KOPT-K1 (cell line): ENCODE measurements around the gene PLEKHG5.
A peak's percentile ranks its signal among the peaks of the same experiment; 100 is the strongest.

Experiments used
- H3K27ac ChIP-seq: fragments of 200-600 bp; sonication (generic); 2 replicates; pipeline ENCODE4 v1.5.1; 2016; ENCODE audit warnings: antibody characterized with exemption, mild to moderate bottlenecking, low read depth, low read length; ENCODE audit not compliant: poor library complexity, severe bottlenecking
- H3K36me3 ChIP-seq: fragments of 200-600 bp; sonication (generic); 2 replicates; pipeline ENCODE4 v1.5.1; 2017; ENCODE audit warnings: antibody characterized with exemption, mild to moderate bottlenecking, low read length, moderate library complexity; ENCODE audit not compliant: insufficient read depth
- H3K9me3 ChIP-seq: fragments of 200-600 bp; sonication (generic); 2 replicates; pipeline ENCODE4 v1.5.1; 2017; ENCODE audit warnings: antibody characterized with exemption, low read length, mild to moderate bottlenecking; ENCODE audit not compliant: insufficient read depth, poor library complexity, severe bottlenecking

The PLEKHG5 gene

DNA sequence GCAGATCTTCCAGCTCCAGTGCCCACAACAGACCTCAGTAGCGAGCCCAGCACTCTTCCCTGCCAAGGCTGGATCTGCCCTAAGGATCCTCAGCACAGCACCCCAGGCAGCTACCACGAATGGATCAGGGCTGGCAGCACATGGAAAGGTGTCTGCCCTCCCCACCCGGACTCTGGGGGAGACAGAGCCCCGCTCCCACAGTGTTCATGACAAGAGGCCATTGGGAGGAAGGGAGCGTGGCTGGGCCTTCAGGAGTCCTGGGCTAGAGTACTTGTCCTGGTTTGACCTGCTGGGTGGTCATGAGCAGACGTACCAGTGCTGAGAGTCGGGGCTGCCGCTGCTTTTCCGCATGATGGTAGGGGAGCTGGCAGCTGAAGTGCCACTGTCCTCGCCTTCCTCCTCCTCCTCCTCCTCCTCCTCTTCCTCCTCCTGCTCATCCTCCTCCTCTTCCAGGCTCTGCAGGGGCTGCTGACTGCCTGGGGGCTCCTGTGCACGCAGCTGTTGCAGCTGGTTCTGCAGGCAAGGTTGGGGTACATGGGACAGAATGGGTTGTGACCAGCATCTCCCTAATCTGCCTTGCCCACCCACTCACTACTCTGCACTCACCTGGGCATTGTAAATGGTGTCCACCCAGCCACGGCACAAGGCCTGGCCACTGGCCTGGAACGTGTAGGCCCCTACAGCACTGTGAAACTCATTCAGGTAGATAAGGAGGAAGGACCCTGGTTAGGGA, 22.6 kb downstream of the PLEKHG5 start:
- Histone ChIP-seq H3K36me3 (no peaks in the 10 kb centered on the region), H3K27ac (no peak overlapping the region), H3K9me3 (no peaks in the 10 kb centered on the region)

DNA sequence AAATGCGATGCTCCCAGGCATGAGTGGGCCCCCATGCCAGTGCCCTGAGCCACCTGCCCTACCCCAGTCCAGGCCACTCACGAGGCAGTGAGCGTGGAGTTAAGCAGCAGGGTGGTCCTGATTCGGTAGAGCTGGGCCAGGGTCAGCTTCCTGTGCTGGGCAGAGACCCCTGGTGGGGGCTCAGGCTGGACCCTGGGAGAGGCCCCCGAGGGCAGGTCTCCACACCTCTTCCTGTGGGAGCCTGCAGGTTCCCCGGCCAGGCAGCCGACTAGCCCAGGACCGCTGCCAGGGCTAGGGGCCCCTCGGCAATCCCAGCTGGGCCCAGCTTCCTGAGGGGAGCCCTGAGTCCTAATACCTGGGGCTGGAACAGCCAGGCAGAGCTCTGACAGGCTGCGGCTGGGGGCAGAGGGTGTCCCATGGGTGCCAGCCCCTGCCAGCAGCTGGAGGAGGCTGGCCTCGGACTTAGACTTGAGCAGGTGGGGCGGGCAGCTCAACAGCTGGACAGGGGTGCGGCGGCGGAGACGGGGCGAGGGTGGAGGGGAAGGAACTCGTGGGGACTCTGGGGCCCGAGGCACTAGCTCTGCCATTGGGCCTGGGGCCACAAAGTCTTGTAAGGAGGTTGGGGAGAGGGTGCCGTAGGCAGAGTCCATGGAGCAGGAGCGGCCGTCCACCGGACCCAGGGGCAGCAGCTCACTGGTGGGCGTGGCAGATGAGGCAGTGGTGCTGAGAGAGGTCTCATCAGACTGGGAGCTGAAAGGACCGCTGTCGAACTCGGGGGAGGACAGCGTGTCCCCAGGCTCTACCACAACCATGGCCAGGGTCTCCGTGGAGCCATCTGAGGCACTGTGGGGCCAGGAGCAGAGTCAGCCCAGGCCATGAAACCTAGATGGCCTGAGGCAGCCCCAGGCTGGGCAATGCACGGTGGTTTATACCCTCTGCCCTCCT, 23.5 kb downstream of the PLEKHG5 start:
- Histone ChIP-seq H3K36me3 (no peaks in the 10 kb centered on the region; the same call in 1 of the 2 replicates), H3K27ac (no peak overlapping the region), H3K9me3 (no peaks in the 10 kb centered on the region)

GRCh38 chr1:6467224-6467623, 24.2 kb downstream of the PLEKHG5 start:
- H3K36me3 ChIP-seq, result no peaks in the 10 kb centered on the region; the same call in 1 of the 2 replicates
- no peak overlapping the region for H3K27ac ChIP-seq
- no peaks in the 10 kb centered on the region for H3K9me3 ChIP-seq

- H3K9me3 ChIP-seq, result no peaks in the 10 kb centered on the region
- H3K27ac ChIP-seq, result no peak overlapping the region
- no peaks in the 10 kb centered on the region; the same call in 1 of the 2 replicates for H3K36me3 ChIP-seq
Measured at GRCh38 chr1:6466751-6467150, 24.7 kb downstream of the PLEKHG5 start.

- Histone ChIP-seq H3K36me3 (no peaks in the 10 kb centered on the region; the same call in 1 of the 2 replicates), H3K9me3 (no peaks in the 10 kb centered on the region), H3K27ac (peak within 1 kb of the TSS; percentile 43)
Measured at GRCh38 chr1:6466023-6466422, 25.4 kb downstream of the PLEKHG5 start, which contains the start of gene TNFRSF25. TSS of gene TNFRSF25 (minus strand) at chr1:6466173. CDS start at chr1:6466107, 66 bp downstream.

DNA sequence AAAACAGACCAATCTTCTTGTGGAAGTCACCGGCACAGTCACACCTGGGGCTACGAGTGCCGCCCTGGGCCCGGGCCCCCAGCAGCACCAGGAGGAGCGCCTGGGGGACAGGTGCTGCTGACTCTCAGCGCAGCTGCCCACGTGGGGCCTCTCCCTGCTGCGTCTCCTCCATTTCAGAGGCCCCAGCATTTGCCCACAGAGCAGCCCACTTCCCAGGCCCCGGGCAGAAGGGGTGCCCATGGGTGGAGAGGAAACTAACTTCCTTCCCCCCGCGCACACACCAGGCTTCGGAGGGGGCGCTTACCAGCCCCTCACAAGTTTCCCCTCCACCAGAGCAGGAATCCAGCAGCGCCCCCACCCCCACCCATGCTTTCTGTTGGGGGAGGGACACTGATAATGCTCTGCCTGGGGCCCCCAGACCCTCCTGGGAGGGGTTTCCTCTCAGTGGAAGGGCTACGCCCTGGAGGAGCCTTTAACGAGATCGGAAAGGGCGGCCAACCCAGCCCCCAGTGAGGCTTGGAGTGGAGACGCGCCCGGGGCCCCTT, 25.9 kb downstream of the PLEKHG5 start:
- Histone ChIP-seq H3K9me3 (no peaks in the 10 kb centered on the region), H3K27ac (peak overlapping the region; percentile 43), H3K36me3 (no peaks in the 10 kb centered on the region; the same call in 1 of the 2 replicates)

DNA sequence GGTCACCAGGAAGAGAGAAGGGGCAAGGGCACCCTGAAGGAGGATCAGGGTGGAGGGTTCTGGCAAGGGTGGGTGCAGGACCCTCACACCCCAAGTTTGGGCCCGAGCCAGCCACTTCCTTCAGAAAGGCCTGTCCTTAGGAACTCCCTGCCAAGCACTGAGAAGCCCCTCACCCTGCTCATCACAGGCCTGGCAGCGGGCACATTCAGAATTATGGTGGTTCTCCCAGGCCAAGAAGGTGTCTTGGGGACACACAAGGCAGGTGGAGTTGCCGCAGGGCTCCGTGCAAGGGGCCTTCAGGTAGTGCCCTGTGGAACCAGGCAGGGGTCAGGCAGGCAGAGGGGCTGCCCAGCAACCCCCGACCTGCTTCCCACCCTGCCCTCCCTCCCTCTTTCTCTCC, 26.6 kb downstream of the PLEKHG5 start:
- H3K27ac ChIP-seq, result no peak overlapping the region

DNA sequence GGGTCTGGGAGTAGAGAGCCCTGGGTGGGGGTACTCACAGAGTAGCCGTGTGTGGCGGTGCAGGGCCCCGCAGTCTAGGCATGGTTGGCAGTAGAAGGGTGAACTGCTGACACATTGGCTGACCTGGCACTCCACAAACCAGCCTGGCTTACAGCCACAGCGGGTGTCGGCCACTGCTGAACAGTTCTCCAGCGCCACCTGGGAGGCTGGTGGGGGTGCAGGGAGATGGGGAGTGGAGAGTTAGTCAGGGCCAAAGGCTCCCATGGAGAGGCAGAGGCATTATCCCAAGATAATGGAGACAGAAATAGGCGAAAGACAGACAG, 27.0 kb downstream of the PLEKHG5 start:
- Histone ChIP-seq H3K36me3 (no peaks in the 10 kb centered on the region; the same call in 1 of the 2 replicates), H3K9me3 (no peaks in the 10 kb centered on the region), H3K27ac (no peak overlapping the region)

More for the DNA sequence above, 26.6 kb downstream of the PLEKHG5 start:
- no peaks in the 10 kb centered on the region for H3K9me3 ChIP-seq
- H3K36me3 ChIP-seq, result no peaks in the 10 kb centered on the region; the same call in 1 of the 2 replicates

DNA sequence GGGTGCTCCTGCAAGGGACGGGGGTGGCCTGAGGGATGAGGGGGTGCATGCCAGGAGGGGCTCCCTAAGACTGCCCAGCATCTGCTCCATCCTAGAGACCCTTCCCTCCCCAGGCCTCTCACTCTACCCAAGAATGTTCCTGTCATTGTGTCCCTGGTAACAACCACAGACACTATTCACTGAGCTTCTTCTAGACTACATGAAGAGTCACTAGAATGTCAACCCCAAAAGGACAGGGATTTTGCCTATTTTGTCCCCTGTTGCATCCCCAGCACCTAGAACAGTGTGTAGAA, 28.4 kb downstream of the PLEKHG5 start:
- Histone ChIP-seq H3K36me3 (no peaks in the 10 kb centered on the region; the same call in 1 of the 2 replicates), H3K9me3 (no peaks in the 10 kb centered on the region), H3K27ac (no peak overlapping the region)

DNA sequence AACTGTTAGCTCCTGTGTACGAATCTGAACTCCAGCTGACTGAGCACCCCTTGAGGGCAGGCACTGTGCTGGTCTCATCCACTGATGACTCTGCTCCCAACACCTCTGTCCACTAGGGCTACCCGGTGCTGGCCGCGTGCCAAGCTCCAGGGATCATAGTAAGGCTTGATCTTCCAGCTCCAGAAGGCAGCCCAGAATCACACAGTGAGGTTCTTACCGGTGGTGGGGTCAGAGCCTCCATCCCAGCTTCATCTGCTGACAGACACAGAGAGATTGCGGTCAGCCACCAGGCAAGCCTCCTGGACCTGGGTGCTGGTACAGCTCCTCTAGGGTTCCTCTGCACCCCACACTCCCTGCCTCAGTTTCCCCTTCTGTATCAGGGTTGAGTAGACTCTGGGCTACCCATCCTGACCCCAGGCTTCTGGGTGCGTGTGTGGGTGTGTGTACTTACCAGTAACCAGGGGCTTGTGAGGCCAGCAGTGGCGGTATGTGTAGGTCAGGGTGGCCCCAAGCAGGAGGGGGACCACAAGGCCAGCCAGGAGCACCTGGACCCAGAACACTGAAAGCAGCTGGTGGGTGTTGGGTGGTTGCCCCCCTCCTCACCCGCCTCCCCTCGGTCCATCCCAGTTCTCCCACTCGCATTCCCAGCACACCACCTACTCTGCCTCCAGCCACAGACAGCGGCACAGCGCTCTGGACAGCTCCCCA, 28.9 kb downstream of the PLEKHG5 start:
- no peak overlapping the region for H3K27ac ChIP-seq
- no peaks in the 10 kb centered on the region; the same call in 1 of the 2 replicates for H3K36me3 ChIP-seq
- H3K9me3 ChIP-seq, result no peaks in the 10 kb centered on the region

DNA sequence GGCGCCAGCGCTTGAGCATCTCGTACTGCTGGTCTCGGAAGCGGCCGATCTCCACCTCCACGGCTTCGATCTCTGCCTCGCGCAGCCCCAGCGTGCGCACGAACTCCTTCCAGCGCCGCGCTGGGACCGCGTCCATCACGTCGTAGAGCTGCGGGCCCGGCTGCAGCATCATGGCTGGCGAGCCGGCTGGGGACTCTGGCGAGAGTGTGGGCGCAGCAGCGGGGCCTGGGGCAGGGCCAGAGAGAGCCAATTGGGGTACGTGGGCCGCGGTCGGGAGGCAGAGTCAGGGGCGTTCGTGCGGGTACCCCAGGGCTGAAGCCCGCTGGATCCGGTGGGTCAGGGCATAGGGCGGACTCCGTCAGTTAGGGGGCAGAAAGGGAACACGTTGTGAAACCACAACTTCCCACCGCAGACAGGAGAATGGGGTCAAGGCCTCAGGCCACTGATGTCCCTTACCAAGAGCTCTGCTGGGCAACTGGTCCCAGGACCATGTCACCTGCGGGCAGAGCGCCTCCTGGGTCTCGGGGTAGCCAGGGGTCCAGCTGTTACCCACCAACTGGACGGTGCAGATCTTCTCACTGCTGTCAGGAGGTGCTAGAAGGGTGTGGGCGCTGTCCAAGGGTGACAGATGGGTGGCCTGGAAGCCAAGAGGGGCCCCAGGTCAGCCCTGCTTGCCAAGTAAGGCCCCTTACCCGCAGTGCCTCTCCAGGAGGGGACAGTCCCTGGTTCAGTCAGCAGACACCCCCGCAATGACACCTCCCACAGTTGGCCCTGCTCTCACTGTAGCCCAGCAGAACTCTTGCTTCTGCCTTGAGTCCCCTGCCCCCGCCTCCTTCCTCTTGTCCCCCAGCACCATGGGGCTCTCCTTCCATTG, 29.7 kb downstream of the PLEKHG5 start:
- H3K27ac ChIP-seq, result no peak overlapping the region
- H3K9me3 ChIP-seq, result no peaks in the 10 kb centered on the region
- no peaks in the 10 kb centered on the region; the same call in 1 of the 2 replicates for H3K36me3 ChIP-seq

DNA sequence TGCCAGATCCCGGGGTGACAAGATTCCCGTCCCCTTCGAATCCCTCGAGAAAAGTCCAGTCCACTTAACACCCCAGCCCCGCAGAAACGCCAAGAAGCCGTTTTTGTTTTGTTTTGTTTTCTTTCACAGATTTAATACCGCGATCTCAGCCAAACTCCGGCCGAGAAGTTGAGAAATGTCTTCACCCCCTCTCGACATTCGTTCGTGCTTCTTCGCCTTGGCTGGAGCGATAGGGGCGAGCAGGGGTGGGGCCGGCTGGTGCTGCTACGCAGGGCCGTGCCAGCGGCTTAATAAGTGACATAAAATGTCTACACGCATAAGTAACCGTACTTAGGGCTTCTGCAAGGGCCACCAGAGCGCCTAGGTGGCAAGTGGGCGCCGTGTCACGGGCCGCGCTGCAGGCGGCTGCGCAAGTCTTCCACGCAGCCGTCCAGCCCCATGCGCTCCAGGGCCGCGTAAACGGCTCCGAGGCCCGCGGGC, 30.4 kb downstream of the PLEKHG5 start:
- Histone ChIP-seq H3K36me3 (no peaks in the 10 kb centered on the region; the same call in 1 of the 2 replicates), H3K27ac (peak overlapping the region; percentile 47), H3K9me3 (no peaks in the 10 kb centered on the region)

GRCh38 chr1:6460301-6461050, 31.0 kb downstream of the PLEKHG5 start:
- H3K27ac ChIP-seq, result peak overlapping the region; percentile 47
- no peaks in the 10 kb centered on the region for H3K9me3 ChIP-seq
- no peaks in the 10 kb centered on the region; the same call in 1 of the 2 replicates for H3K36me3 ChIP-seq
